HEK293 (cell line): ENCODE measurements around the gene NFE2L1.

ENCODE experiments used
- ATF2 ChIP-seq: fragments of 450-650 bp; formaldehyde crosslinking; IDR thresholded peaks from 2 replicates; pipeline ENCODE4 v1.5.1; 2016; ENCODE audit warnings: missing biosample characterization, missing genetic modification characterization, low read depth
- CTCF ChIP-seq: fragments of 450-650 bp; formaldehyde crosslinking; IDR thresholded peaks from 2 replicates; pipeline ENCODE4 v1.5.1; 2016; ENCODE audit warnings: missing biosample characterization, missing genetic modification characterization
- HOXD13 ChIP-seq: sonication (generic); formaldehyde crosslinking; IDR thresholded peaks from 2 replicates; pipeline ENCODE4 v1.8.0; 2022; ENCODE audit warnings: missing genetic modification reagents, borderline replicate concordance
- KLF10 ChIP-seq: fragments of 450-650 bp; IDR thresholded peaks from 2 replicates; pipeline ENCODE4 v1.5.1; 2018; ENCODE audit warnings: missing biosample characterization, mild to moderate bottlenecking, missing genetic modification characterization
- MYNN ChIP-seq: fragments of 450-650 bp; formaldehyde crosslinking; IDR thresholded peaks from 2 replicates; pipeline ENCODE4 v1.5.1; 2016; ENCODE audit warnings: missing biosample characterization, missing genetic modification characterization, borderline replicate concordance
- TSHZ1 ChIP-seq: fragments of 450-650 bp; formaldehyde crosslinking; IDR thresholded peaks from 2 replicates; pipeline ENCODE4 v1.5.1; 2016; ENCODE audit warnings: missing biosample characterization, missing genetic modification characterization, borderline replicate concordance
- ZEB2 ChIP-seq: fragments of 450-650 bp; formaldehyde crosslinking; IDR thresholded peaks from 2 replicates; pipeline ENCODE4 v1.5.1; 2016; ENCODE audit warnings: missing biosample characterization, missing genetic modification characterization
- ZNF747 ChIP-seq: fragments of 450-650 bp; formaldehyde crosslinking; IDR thresholded peaks from 2 replicates; pipeline ENCODE4 v1.5.1; 2016; ENCODE audit warnings: missing biosample characterization, missing genetic modification characterization

- TF ChIP-seq KLF10 (tag by site-specific recombination) = no peak
- no peak for TF ChIP-seq CTCF (tag by site-specific recombination)
- no peak for TF ChIP-seq MYNN
- no peak for TF ChIP-seq TSHZ1 (tag by site-specific recombination)
- TF ChIP-seq HOXD13 = no peak
- TF ChIP-seq ATF2 (tag by site-specific recombination) = no peak
- TF ChIP-seq ZNF747 (tag by site-specific recombination) = no peak
- TF ChIP-seq ZEB2 (tag by site-specific recombination) = no peak
Measured at GRCh38 chr17:48084932-48085331, 36.8 kb downstream of the NFE2L1 start.
